Measurements from ENCODE around the gene KYAT1.
"Not testable (repeated sequence)": the region's sequence is repeated elsewhere in the genome, so short reads cannot be mapped to it uniquely, and the experiment has no call there.

Gene KYAT1

DNA sequence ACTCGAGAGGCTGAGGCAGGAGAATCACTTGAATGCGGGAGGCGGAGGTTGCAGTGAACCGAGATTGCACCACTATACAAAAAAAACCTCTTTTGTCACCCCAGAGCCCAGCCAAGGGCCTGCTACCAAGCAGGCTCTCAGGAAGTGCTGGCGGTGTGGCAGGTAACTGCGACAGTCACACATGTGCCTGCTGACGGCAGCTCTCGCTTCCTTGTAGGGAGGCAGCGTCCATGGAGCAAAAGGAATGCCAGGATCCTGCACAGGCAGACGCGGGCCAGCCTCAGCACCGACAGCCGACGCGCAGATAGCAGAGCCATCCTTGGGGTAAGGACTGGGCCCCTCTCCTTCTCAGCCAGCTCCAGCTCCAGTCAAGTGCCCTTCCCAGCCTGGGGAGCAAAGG, 4.0 kb upstream of the KYAT1 start:
- TF ChIP-seq, protein P1, sequence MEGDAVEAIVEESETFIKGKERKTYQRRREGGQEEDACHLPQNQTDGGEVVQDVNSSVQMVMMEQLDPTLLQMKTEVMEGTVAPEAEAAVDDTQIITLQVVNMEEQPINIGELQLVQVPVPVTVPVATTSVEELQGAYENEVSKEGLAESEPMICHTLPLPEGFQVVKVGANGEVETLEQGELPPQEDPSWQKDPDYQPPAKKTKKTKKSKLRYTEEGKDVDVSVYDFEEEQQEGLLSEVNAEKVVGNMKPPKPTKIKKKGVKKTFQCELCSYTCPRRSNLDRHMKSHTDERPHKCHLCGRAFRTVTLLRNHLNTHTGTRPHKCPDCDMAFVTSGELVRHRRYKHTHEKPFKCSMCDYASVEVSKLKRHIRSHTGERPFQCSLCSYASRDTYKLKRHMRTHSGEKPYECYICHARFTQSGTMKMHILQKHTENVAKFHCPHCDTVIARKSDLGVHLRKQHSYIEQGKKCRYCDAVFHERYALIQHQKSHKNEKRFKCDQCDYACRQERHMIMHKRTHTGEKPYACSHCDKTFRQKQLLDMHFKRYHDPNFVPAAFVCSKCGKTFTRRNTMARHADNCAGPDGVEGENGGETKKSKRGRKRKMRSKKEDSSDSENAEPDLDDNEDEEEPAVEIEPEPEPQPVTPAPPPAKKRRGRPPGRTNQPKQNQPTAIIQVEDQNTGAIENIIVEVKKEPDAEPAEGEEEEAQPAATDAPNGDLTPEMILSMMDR (IDR thresholded peaks at IDR 0.05; ENCODE audit: low read depth, low read length) = no peak
- TF ChIP-seq, protein P2, sequence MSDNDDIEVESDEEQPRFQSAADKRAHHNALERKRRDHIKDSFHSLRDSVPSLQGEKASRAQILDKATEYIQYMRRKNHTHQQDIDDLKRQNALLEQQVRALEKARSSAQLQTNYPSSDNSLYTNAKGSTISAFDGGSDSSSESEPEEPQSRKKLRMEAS (IDR thresholded peaks at IDR 0.05; ENCODE audit: low read depth, low read length) = no peak
- TF ChIP-seq MYC (IDR thresholded peaks at IDR 0.05; ENCODE audit: low read depth, low read length) (no peak), POLR2A (IDR thresholded peaks at IDR 0.05; ENCODE audit: extremely low read depth, insufficient read length) (no peak)
- H3K4me3 ChIP-seq (ENCODE audit: low read depth, low read length) = no peak overlapping the region
- no peak for DNase-seq (ENCODE audit: low read depth)

DNA sequence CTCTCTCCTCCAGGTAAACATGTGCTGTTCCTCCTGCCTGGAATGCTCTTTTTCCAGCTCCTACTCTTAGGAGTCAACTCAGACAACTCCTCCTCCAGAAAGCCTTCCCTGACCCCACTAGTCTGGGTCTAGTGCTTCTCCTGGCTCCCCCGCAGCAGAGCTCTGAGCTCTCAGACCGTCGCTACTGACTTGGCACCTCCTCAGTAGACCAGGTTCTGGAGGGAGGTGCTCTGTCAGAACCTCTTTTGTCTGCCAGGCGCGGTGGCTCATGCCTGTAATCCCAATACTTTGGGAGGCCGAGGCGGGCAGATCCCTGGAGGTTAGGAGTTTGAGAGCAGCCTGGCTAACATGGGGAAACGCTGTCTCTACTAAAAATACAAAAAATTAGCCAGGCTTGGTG, 3.6 kb upstream of the KYAT1 start:
- TF ChIP-seq, protein P2 (IDR thresholded peaks at IDR 0.05; ENCODE audit: low read depth, low read length) = no peak
- TF ChIP-seq, protein P1 (IDR thresholded peaks at IDR 0.05; ENCODE audit: low read depth, low read length) = no peak
- TF ChIP-seq POLR2A (IDR thresholded peaks at IDR 0.05; ENCODE audit: extremely low read depth, insufficient read length) (no peak), MYC (IDR thresholded peaks at IDR 0.05; ENCODE audit: low read depth, low read length) (no peak)
- no peak for DNase-seq (ENCODE audit: low read depth)
- H3K4me3 ChIP-seq (ENCODE audit: low read depth, low read length) = no peak overlapping the region

DNA sequence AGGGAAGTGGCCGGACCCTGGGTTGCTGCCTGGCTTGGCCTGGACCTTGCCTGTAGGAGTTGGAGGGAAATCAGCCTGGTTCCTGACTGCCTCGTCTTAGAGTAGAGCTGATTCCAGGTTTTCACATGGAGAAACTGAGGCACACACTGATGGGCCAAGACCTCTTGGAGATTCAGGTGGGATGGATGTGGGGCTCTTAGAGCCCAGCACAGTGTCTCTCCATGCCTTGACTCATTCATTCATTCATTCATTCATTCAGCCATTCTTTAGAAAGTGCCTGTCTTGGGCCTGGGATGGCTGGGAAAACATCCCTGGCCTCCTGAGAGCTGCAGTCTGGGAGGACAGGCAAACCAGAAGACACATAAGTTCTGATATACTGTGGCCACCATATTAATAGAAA, 2.4 kb upstream of the KYAT1 start:
- TF ChIP-seq MYC (IDR thresholded peaks at IDR 0.05; ENCODE audit: low read depth, low read length) = no peak
- no peak for TF ChIP-seq POLR2A (IDR thresholded peaks at IDR 0.05; ENCODE audit: extremely low read depth, insufficient read length)
- TF ChIP-seq, protein P1 (IDR thresholded peaks at IDR 0.05; ENCODE audit: low read depth, low read length) = no peak
- TF ChIP-seq, protein P2 (IDR thresholded peaks at IDR 0.05; ENCODE audit: low read depth, low read length) = no peak
- H3K4me3 ChIP-seq (ENCODE audit: low read depth, low read length) = no peak overlapping the region
- no peak for DNase-seq (ENCODE audit: low read depth)

DNA sequence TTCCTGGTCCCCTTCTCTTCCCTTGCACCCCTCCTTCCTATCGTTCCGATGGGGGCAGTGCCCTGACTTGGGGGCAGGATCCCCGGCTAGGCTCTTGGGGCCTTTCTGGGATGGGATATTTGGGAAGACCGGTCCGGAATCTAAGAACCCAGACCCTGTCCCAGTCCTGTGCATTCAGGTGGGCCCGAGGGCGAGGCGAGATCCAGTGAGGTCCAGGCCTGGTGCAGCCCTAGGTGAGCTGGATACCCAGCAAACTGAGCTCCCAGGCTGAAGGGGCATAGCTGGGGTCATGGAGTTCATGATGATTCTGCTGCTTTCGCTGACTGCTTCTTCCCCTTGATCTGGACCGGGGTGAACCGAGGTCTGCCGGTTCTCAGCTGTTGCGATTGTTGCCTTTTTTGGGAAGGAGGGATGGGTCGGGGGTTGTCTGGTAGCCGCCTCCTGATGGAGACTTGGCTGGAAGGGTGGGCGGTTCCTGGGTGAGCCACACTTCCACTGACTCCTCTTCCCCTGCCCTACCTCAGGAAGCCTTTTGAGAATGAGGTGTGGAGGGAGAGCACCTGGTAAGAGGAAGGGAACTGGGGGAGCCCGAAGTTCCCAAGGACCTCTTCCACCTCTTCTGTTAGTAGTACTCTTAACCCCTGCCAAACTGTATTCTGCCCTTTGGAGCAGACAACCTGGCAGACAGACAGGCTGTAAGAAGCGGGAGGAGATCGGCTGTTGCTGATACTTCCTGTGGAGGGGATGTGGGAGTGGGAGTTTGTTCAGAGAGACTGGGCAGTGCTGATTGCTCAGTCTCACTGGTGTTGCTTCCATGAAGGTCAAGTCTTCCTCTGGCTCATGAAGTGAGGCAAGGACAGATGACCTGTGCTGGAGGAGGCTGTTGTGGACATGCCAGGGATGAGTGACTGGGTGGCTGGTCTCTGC, 1.2 kb upstream of the KYAT1 start:
- DNase-seq (ENCODE audit: low read depth) = peak; percentile 63
- TF ChIP-seq, protein P2 (IDR thresholded peaks at IDR 0.05; ENCODE audit: low read depth, low read length) = no peak
- peak overlapping the region; percentile 89 for H3K4me3 ChIP-seq (ENCODE audit: low read depth, low read length)

DNA sequence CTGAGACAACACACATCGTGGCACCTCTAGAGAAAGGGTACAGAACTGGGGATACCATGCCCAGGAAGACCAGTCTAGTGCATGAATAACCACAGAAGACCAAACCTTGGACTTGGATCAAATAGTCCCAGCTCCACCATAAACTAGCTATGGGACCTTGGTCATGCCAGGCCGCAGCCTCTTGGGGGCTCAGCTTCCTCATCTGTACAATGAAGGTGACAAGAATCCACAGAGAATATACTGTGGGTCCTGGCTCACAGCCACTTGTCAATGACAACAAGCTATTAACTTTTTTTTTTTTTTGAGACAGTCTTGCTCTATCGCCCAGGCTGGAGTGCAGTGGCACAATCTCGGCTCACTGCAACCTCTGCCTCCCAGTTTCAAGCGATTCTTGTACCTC, 3.9 kb downstream of the KYAT1 start:
- TF ChIP-seq, protein P1 (IDR thresholded peaks at IDR 0.05; ENCODE audit: low read depth, low read length) = peak; percentile 5
- no peak for TF ChIP-seq POLR2A (IDR thresholded peaks at IDR 0.05; ENCODE audit: extremely low read depth, insufficient read length)
- peak; percentile 42 for DNase-seq (ENCODE audit: low read depth)
- H3K4me3 ChIP-seq (ENCODE audit: low read depth, low read length) = no peak overlapping the region

DNA sequence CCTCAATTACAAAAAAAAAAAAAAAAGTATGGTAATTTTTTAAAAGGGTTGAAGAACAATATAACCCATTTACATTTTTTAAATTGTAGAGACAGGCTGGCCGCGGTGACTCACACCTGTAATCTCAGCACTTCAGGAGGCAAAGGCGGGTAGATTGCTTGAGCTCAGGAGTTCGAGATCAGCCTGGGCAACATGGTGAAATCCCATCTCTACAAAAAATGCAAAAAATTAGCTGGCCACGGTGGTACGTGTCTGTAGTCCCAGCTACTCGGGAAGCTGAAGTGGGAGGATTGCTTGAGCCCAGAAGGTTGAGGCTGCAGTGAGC, 10.8 kb downstream of the KYAT1 start:
- not testable (repeated sequence) for H3K4me3 ChIP-seq (ENCODE audit: low read depth, low read length); DNase-seq (ENCODE audit: low read depth)
